Muscle of leg (tissue), 11 donors: ENCODE results near the gene EPHA4. TPM values are rescaled to one million over a fixed set of nuclear protein-coding genes. Genes with fewer than 3 reads are reported as not detected.
A peak's percentile ranks its signal among the peaks of the same experiment; 100 is the strongest.

Experiments used
- DNase-seq: peaks from one replicate; pipeline ENCODE4 v3.0.0; 2013
- H3K27ac ChIP-seq: one replicate; pipeline ENCODE4 v1.5.1; 2013; ENCODE audit warnings: mild to moderate bottlenecking, low read length, control low read depth
- H3K27me3 ChIP-seq: one replicate; pipeline ENCODE4 v1.6.1; 2013; ENCODE audit warnings: low read length; ENCODE audit not compliant: control insufficient read depth, insufficient read depth
- H3K36me3 ChIP-seq: one replicate; pipeline ENCODE4 v1.6.1; 2013; ENCODE audit warnings: low read length; ENCODE audit not compliant: control insufficient read depth, insufficient read depth
- H3K4me1 ChIP-seq: one replicate; pipeline ENCODE4 v1.6.1; 2013; ENCODE audit warnings: low read length; ENCODE audit not compliant: control insufficient read depth, insufficient read depth
- H3K4me3 ChIP-seq: one replicate; pipeline ENCODE4 v1.5.1; 2013; ENCODE audit warnings: low read length, control low read depth
- H3K9me3 ChIP-seq: replicated peaks from 2 replicates; pipeline ENCODE4 v1.6.1; 2013; ENCODE audit warnings: low read depth, low read length; ENCODE audit not compliant: control insufficient read depth
- WGBS: methylation state at CpG from one replicate; pipeline ENCODE4 v1.1.5; 2013; ENCODE audit warnings: missing lambda C conversion rate; ENCODE audit not compliant: insufficient coverage; 5-methylcytosine and 5-hydroxymethylcytosine counted together
- polyA plus RNA-seq, 8 donors: library from polyadenylated mRNA; unstranded; fragments of 120-200 nt; gene quantifications; one replicate each; pipeline versions ENCODE4 v1.2.1 to v1.2.3, GENCODE V29; 2013; ENCODE audit warnings: inconsistent platforms in 1 of 8, low replicate concordance in 1 of 8; ENCODE audit not compliant: insufficient read length in 8 of 8, insufficient read depth in 1 of 8
- total RNA-seq: library from RNA; stranded (reverse); fragments of 120-200 nt; gene quantifications from one replicate; pipeline ENCODE4 v1.2.4, GENCODE V29; 2013

The EPHA4 gene
- total and polyA plus RNA-seq, 9 donors = 9.6 to 30.8 (median 15.1) TPM

GRCh38 chr2:221372907-221373306 lies 199.2 kb downstream of the EPHA4 start:
- no peak for DNase-seq

GRCh38 chr2:221372159-221372884 lies 199.8 kb downstream of the EPHA4 start:
- H3K9me3 ChIP-seq = no peaks in the 10 kb centered on the region
- 44% methylated on average over 5 of the region's 9 CpGs for WGBS
- H3K36me3 ChIP-seq = no peaks in the 10 kb centered on the region
- H3K4me1 ChIP-seq = no peaks in the 10 kb centered on the region
- H3K27me3 ChIP-seq = peaks cover 2% of the 10 kb centered on the region
- H3K27ac ChIP-seq = no peak overlapping the region
- H3K4me3 ChIP-seq = no peak overlapping the region
- peak; percentile 27 for DNase-seq

More at GRCh38 chr2:221372907-221373306, 199.2 kb downstream of the EPHA4 start:
- H3K4me3 ChIP-seq = no peak overlapping the region
- peaks cover 2% of the 10 kb centered on the region for H3K27me3 ChIP-seq
- no peak overlapping the region for H3K27ac ChIP-seq
- no peaks in the 10 kb centered on the region for H3K36me3 ChIP-seq
- H3K9me3 ChIP-seq = no peaks in the 10 kb centered on the region
- WGBS = 80% methylated on average over 1 of the region's 7 CpGs
- no peaks in the 10 kb centered on the region for H3K4me1 ChIP-seq

- Histone ChIP-seq H3K4me1 (no peaks in the 10 kb centered on the region), H3K4me3 (no peak overlapping the region), H3K36me3 (no peaks in the 10 kb centered on the region), H3K27me3 (peaks cover 2% of the 10 kb centered on the region), H3K9me3 (no peaks in the 10 kb centered on the region), H3K27ac (no peak overlapping the region)
- WGBS = 76% methylated on average over 6 of the region's 6 CpGs
- no peak for DNase-seq
Observed at GRCh38 chr2:221371347-221371746, 200.8 kb downstream of the EPHA4 start.

- no CpG with 5 or more reads among the region's 6 CpGs for WGBS
- DNase-seq = no peak
- no peak overlapping the region for H3K4me3 ChIP-seq
Observed at GRCh38 chr2:221370857-221371211, 201.3 kb downstream of the EPHA4 start.

GRCh38 chr2:221370076-221370856 lies 201.8 kb downstream of the EPHA4 start:
- no peak overlapping the region for H3K27ac ChIP-seq
- H3K4me3 ChIP-seq = no peak overlapping the region
- WGBS = 80% methylated on average over 2 of the region's 9 CpGs
- no peak for DNase-seq
- H3K4me1 ChIP-seq = no peaks in the 10 kb centered on the region
- H3K27me3 ChIP-seq = peaks cover 2% of the 10 kb centered on the region
- no peaks in the 10 kb centered on the region for H3K9me3 ChIP-seq
- no peaks in the 10 kb centered on the region for H3K36me3 ChIP-seq

More at GRCh38 chr2:221370857-221371211, 201.3 kb downstream of the EPHA4 start:
- no peaks in the 10 kb centered on the region for H3K9me3 ChIP-seq
- peaks cover 2% of the 10 kb centered on the region for H3K27me3 ChIP-seq
- no peaks in the 10 kb centered on the region for H3K4me1 ChIP-seq
- no peak overlapping the region for H3K27ac ChIP-seq
- H3K36me3 ChIP-seq = no peaks in the 10 kb centered on the region
